CD1c-positive myeloid dendritic cell (primary cell): ENCODE measurements around the gene OR10C1.
"Not testable (repeated sequence)": the region's sequence is repeated elsewhere in the genome, so short reads cannot be mapped to it uniquely, and the experiment has no call there.

ENCODE experiments used
- DNase-seq: peaks from one replicate; pipeline ENCODE4 v3.0.0-alpha.2; 2016; ENCODE audit errors: extremely low spot score

OR10C1 gene

GRCh38 chr6:29439006-29439405, at the start of gene OR10C1:
Gene OR10C1 (plus strand): TSS chr6:29439306. CDS start chr6:29440016, 710 bp downstream.
- DNase-seq: no peak

- no peak for DNase-seq
Observed at GRCh38 chr6:29395331-29395730, 43.8 kb upstream of the OR10C1 start, which contains the start of gene OR12D2. Gene OR12D2 (plus strand): TSS chr6:29395631. CDS start chr6:29396700, 1,069 bp downstream.

GRCh38 chr6:29399525-29399924, 39.6 kb upstream of the OR10C1 start:
- no peak for DNase-seq

GRCh38 chr6:29403801-29404200, 35.3 kb upstream of the OR10C1 start:
- no peak for DNase-seq

- DNase-seq: no peak
Observed at GRCh38 chr6:29414588-29414987, 24.5 kb upstream of the OR10C1 start, which contains the start of gene OR12D1. Gene OR12D1 (plus strand): TSS chr6:29414928.

GRCh38 chr6:29419516-29419915, 19.6 kb upstream of the OR10C1 start:
- no peak for DNase-seq

GRCh38 chr6:29424168-29424567, 14.9 kb upstream of the OR10C1 start:
- no peak for DNase-seq

- DNase-seq: no peak
Observed at GRCh38 chr6:29424575-29424974, 14.5 kb upstream of the OR10C1 start.

- no peak for DNase-seq
Observed at GRCh38 chr6:29425075-29425474, 14.0 kb upstream of the OR10C1 start.

- DNase-seq: no peak
Observed at GRCh38 chr6:29426654-29427053, 12.5 kb upstream of the OR10C1 start.

- DNase-seq: not testable (repeated sequence)
Observed at GRCh38 chr6:29436730-29437129, 2.4 kb upstream of the OR10C1 start.

GRCh38 chr6:29442719-29443118, 3.6 kb downstream of the OR10C1 start:
- no peak for DNase-seq

- not testable (repeated sequence) for DNase-seq
Observed at GRCh38 chr6:29444031-29444430, 4.9 kb downstream of the OR10C1 start.

GRCh38 chr6:29447670-29448069, 8.6 kb downstream of the OR10C1 start:
- DNase-seq: no peak

GRCh38 chr6:29451471-29452193, 12.5 kb downstream of the OR10C1 start:
- DNase-seq: no peak

GRCh38 chr6:29456971-29457370, 17.9 kb downstream of the OR10C1 start, which contains the start of the genes OR11A1 and OR2H1:
Gene OR11A1 (minus strand): TSS chr6:29457071. CDS start chr6:29427641, 29,430 bp downstream.
Gene OR2H1 (plus strand): TSS chr6:29457155. CDS start chr6:29461770, 4,615 bp downstream.
- DNase-seq: no peak

GRCh38 chr6:29461021-29461814, 22.1 kb downstream of the OR10C1 start:
- DNase-seq: no peak

- DNase-seq: no peak
Observed at GRCh38 chr6:29462022-29462421, 22.9 kb downstream of the OR10C1 start.

- DNase-seq: no peak
Observed at GRCh38 chr6:29465279-29465678, 26.2 kb downstream of the OR10C1 start.

GRCh38 chr6:29465801-29466200, 26.7 kb downstream of the OR10C1 start:
- no peak for DNase-seq

GRCh38 chr6:29466241-29466640, 27.1 kb downstream of the OR10C1 start:
- no peak for DNase-seq

- no peak for DNase-seq
Observed at GRCh38 chr6:29474996-29475395, 35.9 kb downstream of the OR10C1 start.
